NB4 (cell line): Measurements from ENCODE around the gene ZC3H8.

ENCODE experiments used
- CTCF ChIP-seq: IDR thresholded peaks from one replicate; pipeline ENCODE4 v1.5.1; 2012; ENCODE audit warnings: low read depth, low read length
- POLR2A ChIP-seq: IDR thresholded peaks from 2 replicates; pipeline ENCODE4 v1.6.1; 2011; ENCODE audit warnings: mild to moderate bottlenecking; ENCODE audit not compliant: insufficient read length; ENCODE audit errors: extremely low read depth
- TF ChIP-seq, protein P1 (sequence below): IDR thresholded peaks from 2 replicates; pipeline ENCODE4 v1.6.1; 2011; ENCODE audit warnings: low read depth, low read length

DNA sequence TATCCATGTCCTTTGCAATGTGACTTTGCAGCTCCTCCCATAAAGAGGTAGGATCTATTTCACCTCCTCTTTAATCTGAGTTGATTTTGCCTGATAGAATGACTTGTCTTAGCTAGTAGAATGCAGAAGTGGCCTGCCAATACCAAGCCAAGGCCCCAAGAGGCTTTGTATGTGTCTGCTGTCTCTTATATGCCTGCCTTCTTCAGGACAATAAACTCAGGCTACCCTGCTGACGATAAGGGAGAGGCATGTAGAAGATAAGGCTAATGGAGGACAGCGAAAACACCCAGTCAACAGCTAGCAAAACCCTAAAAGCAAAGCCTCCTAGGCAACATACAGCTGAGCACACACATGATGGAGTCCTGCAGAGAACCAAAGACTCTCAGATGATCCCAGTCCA is 1.8 kb upstream of the ZC3H8 start:
- TF ChIP-seq POLR2A (no peak), CTCF (no peak)
- TF ChIP-seq, protein P1, sequence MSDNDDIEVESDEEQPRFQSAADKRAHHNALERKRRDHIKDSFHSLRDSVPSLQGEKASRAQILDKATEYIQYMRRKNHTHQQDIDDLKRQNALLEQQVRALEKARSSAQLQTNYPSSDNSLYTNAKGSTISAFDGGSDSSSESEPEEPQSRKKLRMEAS, result no peak
